NT2/D1 (cell line): ENCODE measurements around the gene TMPRSS11B.

Experiments
- SUZ12 ChIP-seq: IDR thresholded peaks from 2 replicates; pipeline ENCODE4 v1.6.1; 2011; ENCODE audit not compliant: insufficient read length, insufficient read depth; ENCODE audit errors: extremely low read depth
- YY1 ChIP-seq: IDR thresholded peaks from 2 replicates; pipeline ENCODE4 v1.6.1; 2011; ENCODE audit not compliant: insufficient read length, insufficient read depth
- ZNF274 ChIP-seq: IDR thresholded peaks from 2 replicates; pipeline ENCODE4 v1.6.1; 2011; ENCODE audit warnings: mild to moderate bottlenecking, low read depth, low read length

DNA sequence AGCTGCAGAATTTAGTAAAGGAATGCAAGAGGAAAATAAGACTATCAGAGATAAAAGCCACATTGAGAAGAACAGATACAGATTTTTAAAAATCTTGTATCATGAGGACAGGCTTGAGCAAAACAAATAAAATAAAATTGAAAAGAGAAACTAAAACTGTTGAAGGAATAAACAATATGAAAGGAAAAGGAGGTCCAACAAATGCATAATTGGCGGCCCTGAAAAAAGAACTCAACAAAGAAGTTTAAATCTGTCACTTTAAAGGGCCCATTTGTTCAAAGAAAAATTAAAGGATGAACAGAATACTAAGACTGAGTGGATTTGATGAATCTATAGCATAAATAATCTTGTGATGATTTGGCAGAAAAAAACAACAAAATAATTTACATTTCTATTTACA, 36.5 kb downstream of the TMPRSS11B start:
- TF ChIP-seq YY1: no peak
- TF ChIP-seq ZNF274: no peak
- TF ChIP-seq SUZ12: no peak
